Stimulated activated CD8-positive, alpha-beta memory T cell treated with anti-CD3 and anti-CD28 coated beads, Interleukin-15, amount 100 ng/mL, for 24 hours (primary cell): ENCODE data around the gene DLGAP4.

ENCODE experiments used
- DNase-seq: peaks from one replicate; pipeline ENCODE4 v3.0.0-alpha.2; 2020; ENCODE audit warnings: low read depth

Gene DLGAP4

DNA sequence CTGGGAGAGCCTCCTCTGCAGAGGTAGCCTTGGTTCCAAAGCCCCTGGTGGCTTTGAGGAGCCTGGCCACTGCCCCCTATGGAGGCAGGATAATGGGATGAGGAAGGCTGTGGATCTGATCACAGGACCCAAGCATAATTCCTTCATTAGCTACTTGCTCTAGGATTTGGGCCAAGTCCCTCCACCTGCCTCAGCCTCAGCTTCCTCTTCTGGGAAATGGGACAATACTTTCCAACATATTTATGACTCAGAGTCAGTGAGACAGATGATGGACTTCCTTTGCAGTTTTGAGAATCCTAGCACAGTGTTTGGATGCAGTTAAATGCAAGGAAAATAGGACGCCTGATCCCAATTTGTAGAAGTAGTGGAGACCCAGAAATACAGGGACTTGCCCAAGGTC lies 171.3 kb downstream of the DLGAP4 start:
- DNase-seq = no peak

DNA sequence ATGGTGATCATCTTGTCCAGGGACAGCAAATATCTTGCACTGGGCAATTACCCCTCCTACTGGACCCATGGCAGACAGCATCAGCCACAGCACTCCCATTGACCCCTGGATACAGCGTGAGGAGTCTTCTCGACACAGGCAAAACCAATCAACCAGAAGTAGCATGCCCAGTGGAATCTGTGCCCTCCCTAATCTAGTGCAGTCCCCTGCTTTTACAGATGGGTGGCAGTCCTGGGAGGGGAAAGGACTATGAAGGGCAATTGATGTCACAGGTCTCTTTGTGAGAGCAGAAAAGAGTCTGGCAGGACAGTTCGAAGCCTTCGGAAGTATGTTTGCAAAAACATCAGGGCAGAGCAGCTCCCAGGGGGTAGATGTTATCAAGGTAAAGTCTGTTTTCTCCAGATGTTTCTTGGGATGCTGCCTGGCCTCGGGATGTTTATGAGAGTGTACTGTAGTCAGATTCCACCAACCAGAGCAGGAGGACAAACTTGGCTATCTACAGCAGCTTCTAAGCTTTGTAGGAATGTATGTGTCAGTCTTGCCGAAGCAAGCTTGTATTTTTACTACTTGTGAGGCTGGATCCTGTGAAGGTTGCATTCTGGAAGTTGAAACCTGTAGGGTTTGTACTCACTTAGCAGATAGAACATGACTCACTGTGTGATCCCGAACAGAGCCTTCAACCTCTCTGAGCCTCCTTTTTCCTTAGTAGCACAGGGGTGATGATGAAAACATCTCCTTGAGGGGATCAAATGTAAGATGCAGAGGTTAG lies 172.2 kb downstream of the DLGAP4 start:
- no peak for DNase-seq

- DNase-seq = no peak
Measured at GRCh38 chr20:36479938-36480337, 173.8 kb downstream of the DLGAP4 start.

DNA sequence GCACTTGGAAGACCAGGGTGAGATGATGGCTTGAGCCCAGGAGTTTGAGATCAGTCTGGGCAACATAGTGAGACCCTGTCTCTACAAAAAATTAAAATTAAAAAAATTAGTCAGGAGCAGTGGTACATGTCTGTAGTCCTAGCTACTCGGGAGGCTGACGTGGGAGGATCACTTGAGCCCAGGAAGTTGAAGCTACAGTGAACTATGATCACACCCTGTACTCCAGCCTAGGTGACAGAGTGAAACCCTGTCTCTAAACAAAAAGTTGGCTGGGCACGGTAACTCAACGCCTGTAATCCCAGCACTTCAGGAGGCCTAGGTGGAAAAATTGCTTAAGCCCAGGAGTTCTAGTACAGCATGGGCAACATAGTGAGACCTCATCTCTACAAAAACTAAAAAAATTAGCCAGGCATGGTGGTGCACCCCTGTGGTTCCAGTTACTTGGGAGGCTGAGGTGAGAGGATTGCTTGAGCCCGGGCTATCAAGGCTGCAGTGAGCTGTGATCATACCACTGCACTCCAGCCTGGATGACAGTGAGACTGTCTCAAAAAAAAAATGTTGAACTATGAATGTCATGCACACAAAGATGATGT lies 174.4 kb downstream of the DLGAP4 start:
- no peak for DNase-seq

- no peak for DNase-seq
Measured at GRCh38 chr20:36481380-36482043, 175.4 kb downstream of the DLGAP4 start.

GRCh38 chr20:36482044-36482473 lies 175.9 kb downstream of the DLGAP4 start:
- DNase-seq = no peak

GRCh38 chr20:36483209-36483918 lies 177.2 kb downstream of the DLGAP4 start:
- no peak for DNase-seq

- DNase-seq = no peak
Measured at GRCh38 chr20:36483919-36484808, 178.0 kb downstream of the DLGAP4 start.

- DNase-seq = no peak
Measured at GRCh38 chr20:36485286-36485685, 179.1 kb downstream of the DLGAP4 start.

DNA sequence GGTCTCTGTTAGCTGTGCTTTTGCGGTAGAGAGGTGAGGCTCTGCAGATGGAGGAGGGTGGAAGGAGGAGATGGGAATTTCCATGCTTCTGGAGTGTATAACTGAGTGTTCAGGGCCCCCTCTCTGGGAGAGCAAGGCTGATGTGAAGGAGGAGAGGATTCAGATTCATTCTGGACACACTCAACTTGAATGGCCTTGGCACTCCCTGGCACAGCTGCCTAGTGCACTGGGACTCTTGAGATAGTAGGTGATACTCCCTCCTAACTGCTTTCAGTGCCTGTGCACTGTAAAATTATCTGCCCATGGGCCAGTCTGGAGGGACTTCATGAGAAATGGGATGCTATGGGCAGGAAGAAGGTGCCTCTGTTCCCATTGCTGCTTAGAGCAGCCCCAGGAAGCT lies 180.9 kb downstream of the DLGAP4 start:
- DNase-seq = no peak

- DNase-seq = no peak
Measured at GRCh38 chr20:36490191-36490590, 184.1 kb downstream of the DLGAP4 start.

DNA sequence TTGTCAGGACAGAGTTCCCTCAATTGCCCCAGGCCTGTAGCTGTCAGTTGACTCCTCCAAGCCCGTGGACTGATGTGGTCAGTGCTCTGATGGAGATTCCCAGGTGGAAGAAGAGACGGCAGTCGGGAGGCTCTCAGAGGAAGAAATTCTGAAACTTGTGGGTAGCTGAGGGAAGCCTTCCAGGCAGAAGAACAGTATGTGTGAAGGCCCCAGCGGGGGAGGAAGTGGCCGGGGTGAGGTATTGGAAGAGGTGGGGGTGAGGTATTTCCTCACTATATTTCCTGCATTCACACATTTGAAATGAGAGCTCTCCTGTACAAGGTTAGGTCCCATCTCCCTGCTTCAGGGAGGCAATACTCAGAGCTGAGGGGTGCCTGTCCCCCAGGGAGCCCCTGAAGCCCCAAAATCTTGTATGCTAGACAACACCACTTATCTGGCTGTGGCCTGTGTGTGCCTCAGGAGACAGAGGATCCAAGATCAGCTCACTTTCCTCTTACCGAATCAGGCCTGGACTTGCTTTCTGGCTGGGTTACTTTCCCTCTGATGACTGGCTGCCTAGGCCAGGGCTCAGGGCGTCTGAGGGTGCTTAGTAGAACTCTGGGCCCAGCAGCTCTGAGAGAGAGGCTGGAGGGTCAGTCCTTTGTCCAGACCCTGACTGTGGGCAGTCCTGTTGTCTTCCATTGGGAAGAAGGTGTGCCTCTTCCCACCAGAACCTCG lies 185.9 kb downstream of the DLGAP4 start:
- DNase-seq = no peak

DNA sequence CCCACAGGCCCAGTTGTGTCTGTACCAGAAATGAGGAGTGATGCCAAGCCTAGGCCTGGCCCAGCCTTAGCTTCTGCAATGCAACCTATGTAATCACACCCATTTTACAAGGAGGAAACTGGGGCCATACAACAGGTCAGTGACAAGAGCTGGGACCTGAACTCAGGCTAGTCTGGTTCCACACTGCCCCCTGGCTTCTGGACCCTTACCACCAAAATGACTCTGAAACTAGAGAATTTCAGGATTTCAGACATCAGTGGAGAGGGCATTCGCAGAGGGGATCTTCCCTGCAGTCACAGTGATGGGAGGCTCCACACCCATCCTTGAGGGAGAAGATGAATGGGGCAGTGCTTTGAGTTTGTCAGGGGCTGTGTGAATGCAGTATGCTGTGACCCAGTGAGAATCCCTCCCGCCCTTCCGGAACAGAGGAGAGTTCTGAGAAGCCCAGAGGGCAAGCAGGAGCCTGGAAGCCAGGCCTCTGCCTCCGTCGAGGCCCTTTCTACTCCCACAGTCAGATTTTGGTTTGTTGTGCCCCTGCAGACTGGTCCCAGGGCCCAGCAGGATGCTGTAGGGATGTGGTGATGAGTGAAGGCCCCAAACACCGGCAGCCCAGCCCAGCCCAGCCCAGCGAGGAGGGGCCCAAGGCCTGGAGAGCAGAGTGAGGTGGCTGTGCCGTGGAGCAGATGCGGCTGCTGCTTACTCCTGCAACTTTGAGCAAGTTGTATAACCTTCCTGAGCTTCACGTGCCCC lies 187.1 kb downstream of the DLGAP4 start:
- DNase-seq = no peak

GRCh38 chr20:36493801-36494114 lies 187.6 kb downstream of the DLGAP4 start:
- DNase-seq = no peak

GRCh38 chr20:36496707-36497669 lies 190.8 kb downstream of the DLGAP4 start:
- DNase-seq = no peak

DNA sequence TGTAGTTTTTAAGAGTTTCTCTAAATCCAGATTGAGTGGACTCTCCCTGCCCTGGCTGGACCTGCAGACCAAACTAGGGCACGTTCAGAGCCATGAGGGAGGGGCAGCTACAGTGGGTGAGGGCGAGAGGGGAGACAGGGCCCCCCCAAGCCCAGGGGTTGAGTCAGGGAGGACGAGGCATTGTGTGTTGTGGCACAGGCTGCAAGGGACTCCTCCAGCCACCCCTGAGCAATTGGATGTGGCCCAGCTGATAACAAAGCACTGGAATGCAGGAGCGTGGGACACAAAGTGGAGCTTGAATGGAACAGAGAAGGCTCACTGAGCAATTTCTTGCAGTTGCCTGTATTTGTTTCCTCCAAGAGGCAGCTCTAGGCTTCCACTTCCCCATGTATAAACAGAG lies 191.7 kb downstream of the DLGAP4 start:
- DNase-seq = no peak

- no peak for DNase-seq
Measured at GRCh38 chr20:36498386-36499179, 192.4 kb downstream of the DLGAP4 start.

DNA sequence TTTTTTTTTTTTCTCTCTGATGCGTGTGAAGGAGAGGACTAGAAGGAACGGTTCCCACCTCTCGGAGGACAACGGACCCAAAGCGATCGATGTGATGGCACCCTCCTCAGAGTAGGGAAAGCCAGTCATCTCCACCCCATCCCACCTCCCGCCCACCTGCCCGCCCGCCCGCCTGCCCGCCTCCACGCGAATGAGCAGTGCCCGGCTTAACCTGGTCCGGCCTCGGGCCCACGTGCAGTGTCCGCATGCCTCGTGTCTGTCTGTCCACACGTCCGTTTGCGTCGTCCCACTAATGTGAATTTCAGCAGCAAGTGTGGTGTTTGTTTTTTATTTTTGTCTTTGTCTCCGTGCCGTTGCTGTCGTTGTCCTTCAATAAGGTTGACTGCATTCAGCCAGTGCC lies 193.1 kb downstream of the DLGAP4 start:
- DNase-seq = no peak
